Stomach (tissue), 9 donors: ENCODE results near the gene IQCN. TPM values are rescaled to one million over a fixed set of nuclear protein-coding genes. Genes with fewer than 3 reads are reported as not detected.
"Not testable (repeated sequence)": the region's sequence is repeated elsewhere in the genome, so short reads cannot be mapped to it uniquely, and the experiment has no call there.

ENCODE experiments used
- DNase-seq, 2 donors: peaks; one replicate each; pipeline versions ENCODE4 v3.0.0 to v3.0.0-alpha.2; 2013 to 2019
- H3K27ac ChIP-seq, 5 donors: fragments of 200-600 bp in 4 of 5; sonication (generic) in 4 of 5; one replicate each; pipeline ENCODE4 v1.5.1; 2013 to 2019; ENCODE audit warnings: mild to moderate bottlenecking in 1 of 5, moderate library complexity in 1 of 5
- H3K27me3 ChIP-seq, 3 donors: fragments of 200-600 bp; sonication (generic); one replicate each; pipeline ENCODE4 v1.5.1; 2017 to 2019; ENCODE audit warnings: mixed run types in 1 of 3
- H3K36me3 ChIP-seq, 4 donors: fragments of 200-600 bp; sonication (generic); 1 replicate in 3 of 4; 2 replicates in 1 of 4; pipeline ENCODE4 v1.5.1; 2016 to 2019
- H3K4me1 ChIP-seq, 4 donors: fragments of 200-600 bp; sonication (generic); one replicate each; pipeline ENCODE4 v1.5.1; 2016 to 2019
- H3K4me3 ChIP-seq, 4 donors: fragments of 200-600 bp; sonication (generic) in 3 of 4; one replicate each; pipeline ENCODE4 v1.5.1; 2016 to 2019; ENCODE audit warnings: mild to moderate bottlenecking in 1 of 4
- H3K9me3 ChIP-seq, 4 donors: fragments of 200-600 bp; sonication (generic); one replicate each; pipeline ENCODE4 v1.5.1; 2016 to 2019
- CTCF ChIP-seq, 7 experiments: fragments of 450-650 bp in 4 of 7; fragments of 200-600 bp in 3 of 7; sonication (generic) in 3 of 7; IDR thresholded peaks; one replicate each; pipeline ENCODE4 v1.5.1; 2016 to 2019; ENCODE audit warnings: antibody characterized with exemption in 7 of 7, control low read depth in 2 of 7, mild to moderate bottlenecking in 1 of 7
- EP300 ChIP-seq: sonication (generic); formaldehyde crosslinking; IDR thresholded peaks from one replicate; pipeline ENCODE4 v1.6.1; 2017; ENCODE audit warnings: antibody characterized with exemption
- POLR2A ChIP-seq, 4 donors: fragments of 450-650 bp; IDR thresholded peaks; one replicate each; pipeline ENCODE4 v1.6.1; 2016; ENCODE audit warnings: antibody characterized with exemption in 4 of 4, control low read depth in 2 of 4, mild to moderate bottlenecking in 1 of 4, moderate library complexity in 1 of 4
- POLR2AphosphoS5 ChIP-seq, 3 donors: sonication (generic); formaldehyde crosslinking; IDR thresholded peaks; one replicate each; pipeline ENCODE4 v1.6.1; 2016; ENCODE audit warnings: antibody characterized with exemption in 3 of 3
- WGBS, 5 donors: extraction: QIAGEN DNeasy Blood & Tissue Kit in 3 of 5; methylation state at CpG; one replicate each; pipeline versions ENCODE4 v1.1.5 to v1.1.7; 2013 to 2018; 5-methylcytosine and 5-hydroxymethylcytosine counted together
- intact Hi-C: fragments of 100-400 bp; cut with DNase I; formaldehyde crosslinking; loops from one replicate; pipeline ENCODE4 v1.15.1; 2023; ENCODE audit warnings: low total_unique reads
- polyA plus RNA-seq, 3 donors: library from polyadenylated mRNA; stranded (reverse); fragments of 200-250 nt; gene quantifications; one replicate each; pipeline ENCODE4 v1.2.3, GENCODE V29; 2013
- total RNA-seq, 5 donors: library from RNA; depleted of rRNA; stranded (reverse); fragments of >200 nt; gene quantifications; one replicate each; pipeline versions ENCODE4 v1.1.0 to v1.2.3, GENCODE V29; 2014 to 2016
- donor health status: healthy with polysubstance abuse.
- donor health status: Bipolar disorder and iron deficiency.
- donor health status: healthy.

Gene IQCN
- total and polyA plus RNA-seq, 8 donors = 1.4 to 35.7 (median 2.7) TPM; not detected in 1

GRCh38 chr19:18216789-18217188 is 57.5 kb downstream of the IQCN start:
- Histone ChIP-seq H3K36me3 (no peaks in the 10 kb centered on the region), H3K4me3 (no peak overlapping the region), H3K9me3 (no peaks in the 10 kb centered on the region), H3K27me3 (peaks cover 0 to 21% (median 17%) of the 10 kb centered on the region in 3 donors), H3K27ac (no peak overlapping the region), H3K4me1 (peaks cover 0 to 8% (median 7%) of the 10 kb centered on the region in 4 donors)
- intact Hi-C loops = no loop called here
- WGBS, 5 donors = 88 to 96% (median 95%) methylated on average over 8 of the region's 8 CpGs
- TF ChIP-seq POLR2A (IDR thresholded peaks at IDR 0.05) = no peak
- no peak for TF ChIP-seq CTCF (IDR thresholded peaks at IDR 0.05)
- TF ChIP-seq EP300 = no peak
- no peak for TF ChIP-seq POLR2AphosphoS5 (IDR thresholded peaks at IDR 0.05)
- no peak for DNase-seq

GRCh38 chr19:18214779-18215433 is 59.3 kb downstream of the IQCN start:
- no peak for DNase-seq
- H3K9me3 ChIP-seq = no peaks in the 10 kb centered on the region
- H3K4me1 ChIP-seq = no peaks in the 10 kb centered on the region
- H3K36me3 ChIP-seq = no peaks in the 10 kb centered on the region
- intact Hi-C loops = loop anchor here (5.0 kb wide), 1 partner anchor 37 kb away; no protein-coding TSS in a partner anchor
- no peak for TF ChIP-seq POLR2A (IDR thresholded peaks at IDR 0.05)
- WGBS, 5 donors = 61 to 66% (median 63%) methylated on average over 7 of the region's 7 CpGs
- peaks cover 0 to 3% (median 0%) of the 10 kb centered on the region in 3 donors for H3K27me3 ChIP-seq
- H3K27ac ChIP-seq = no peak overlapping the region
- H3K4me3 ChIP-seq = no peak overlapping the region

- Histone ChIP-seq H3K4me1 (peaks cover 0 to 11% (median 4%) of the 10 kb centered on the region in 4 donors), H3K27me3 (peaks cover 0 to 13% (median 0%) of the 10 kb centered on the region in 3 donors), H3K9me3 (no peaks in the 10 kb centered on the region), H3K36me3 (no peaks in the 10 kb centered on the region), H3K4me3 (no peak overlapping the region), H3K27ac (no peak overlapping the region)
- no peak for DNase-seq
- intact Hi-C loops = loop anchor here (5.0 kb wide), 1 partner anchor 41 kb away; no protein-coding TSS in a partner anchor
- no peak for TF ChIP-seq EP300
- no peak for TF ChIP-seq POLR2A (IDR thresholded peaks at IDR 0.05)
- TF ChIP-seq CTCF (IDR thresholded peaks at IDR 0.05) = no peak
- no peak for TF ChIP-seq POLR2AphosphoS5 (IDR thresholded peaks at IDR 0.05)
- 80 to 88% (median 85%) methylated on average over 3 to 14 of the region's 14 CpGs for WGBS, 5 donors
Observed at GRCh38 chr19:18211683-18212082, 62.6 kb downstream of the IQCN start.

- WGBS, 5 donors = 85 to 92% (median 90%) methylated on average over 4 to 5 of the region's 5 CpGs
- not testable (repeated sequence) for DNase-seq, H3K9me3 ChIP-seq, H3K36me3 ChIP-seq, H3K27ac ChIP-seq, H3K4me3 ChIP-seq
- intact Hi-C loops = loop anchor here (5.0 kb wide), 1 partner anchor 42 kb away; no protein-coding TSS in a partner anchor
- Histone ChIP-seq H3K4me1 (peaks cover 8 to 21% (median 14%) of the 10 kb centered on the region in 4 donors), H3K27me3 (peaks cover 0 to 13% (median 0%) of the 10 kb centered on the region in 3 donors)
Observed at GRCh38 chr19:18209912-18210311, 64.3 kb downstream of the IQCN start.

- Histone ChIP-seq H3K4me1 (peaks cover 16 to 30% (median 19%) of the 10 kb centered on the region in 4 donors), H3K36me3 (no peaks in the 10 kb centered on the region), H3K4me3 (no peak overlapping the region), H3K9me3 (no peaks in the 10 kb centered on the region), H3K27me3 (peaks cover 0 to 13% (median 0%) of the 10 kb centered on the region in 3 donors), H3K27ac (peak overlapping the region in 2 of 5 donors; percentile 50 to 54)
- DNase-seq = peak in 1 of 2 donors; percentile 83
- intact Hi-C loops = no loop called here
- 13 to 21% (median 16%) methylated on average over 24 to 32 of the region's 32 CpGs for WGBS, 5 donors
- TF ChIP-seq POLR2AphosphoS5 (IDR thresholded peaks at IDR 0.05) (peak in 1 of 3 donors; percentile 23), EP300 (no peak), CTCF (IDR thresholded peaks at IDR 0.05) (peak in 4 of 7 experiments; percentile 25 to 76 (median 66))
Observed at GRCh38 chr19:18208098-18208951, 65.9 kb downstream of the IQCN start.
